Stimulated activated CD8-positive, alpha-beta memory T cell treated with anti-CD3 and anti-CD28 coated beads, Interleukin-15, amount 100 ng/mL, for 48 hours (primary cell): ENCODE measurements around the gene PACRG.

ENCODE experiments used
- DNase-seq, 2 donors: peaks; one replicate each; pipeline ENCODE4 v3.0.0-alpha.2; 2020; ENCODE audit warnings: low read depth in 2 of 2

PACRG gene

DNA sequence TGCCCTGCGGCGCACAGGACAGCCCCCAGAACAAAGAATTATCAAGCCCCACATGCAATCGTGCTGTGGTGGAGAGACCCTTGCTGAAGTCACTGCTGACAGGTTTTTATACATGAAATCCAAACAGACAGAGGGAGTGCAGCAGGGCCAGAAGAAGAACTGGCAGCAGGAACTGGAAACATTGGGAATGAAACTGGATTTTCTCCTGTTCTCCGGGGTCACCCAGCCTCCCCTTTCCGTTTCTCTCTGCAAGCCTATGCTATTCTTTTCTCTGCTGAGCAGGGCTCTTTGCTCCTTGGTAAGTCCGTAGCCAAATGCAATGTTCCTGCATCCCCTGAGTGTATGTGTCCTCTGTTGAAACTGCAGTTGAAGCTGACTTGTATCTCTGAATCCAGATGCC is 623.2 kb downstream of the PACRG start:
- no peak for DNase-seq

DNA sequence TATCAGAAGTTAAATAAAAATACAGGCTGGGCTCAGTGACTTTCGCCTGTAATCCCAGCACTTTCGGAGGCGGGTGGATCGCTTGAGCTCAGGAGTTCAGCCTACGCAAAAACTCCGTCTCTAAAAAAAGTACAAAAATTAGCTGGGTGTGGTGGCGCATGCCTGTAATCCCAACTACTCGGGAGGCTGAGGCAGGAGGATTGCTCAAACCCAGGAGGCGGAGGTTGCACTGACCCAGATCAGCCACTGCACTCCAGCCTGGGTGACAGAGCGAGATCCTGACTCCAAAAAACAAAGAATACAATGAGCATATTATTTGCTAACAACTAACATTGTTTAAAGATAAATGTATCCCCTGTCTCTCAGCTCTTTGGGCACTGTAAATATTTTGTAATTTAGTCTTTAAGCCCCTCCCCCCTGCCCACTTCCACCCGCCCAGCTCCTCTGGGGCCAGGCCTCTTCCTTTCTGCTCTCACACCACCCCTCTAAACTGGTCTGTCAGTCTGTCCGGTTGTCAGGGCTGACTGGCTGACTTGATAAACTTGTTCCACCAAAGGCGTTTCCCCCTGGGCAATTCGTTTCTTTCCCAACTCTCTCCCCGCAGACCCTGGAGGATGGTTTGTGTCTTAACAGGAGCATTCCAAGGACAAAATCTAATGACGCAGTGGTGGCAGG is 624.4 kb downstream of the PACRG start:
- DNase-seq, result no peak

DNA sequence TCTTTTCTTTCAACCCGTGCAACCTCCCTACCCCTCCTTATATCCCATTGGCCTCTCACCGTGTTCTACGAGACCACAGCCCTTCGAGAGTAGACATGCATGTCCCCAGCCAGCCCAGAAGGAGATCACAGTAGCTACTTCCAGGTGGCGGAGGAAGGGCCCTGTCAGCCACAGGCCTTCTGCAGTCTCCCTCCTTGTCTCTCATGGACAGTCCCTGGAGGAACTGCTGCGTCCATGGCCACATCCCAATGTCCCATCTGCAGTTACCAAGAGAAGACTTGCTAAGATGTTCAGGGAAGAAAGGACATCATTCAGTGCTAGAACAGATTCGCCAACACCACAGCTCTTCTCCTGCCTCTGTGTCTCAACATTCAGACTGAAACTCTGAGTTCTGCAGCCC is 625.2 kb downstream of the PACRG start:
- DNase-seq, result no peak

DNA sequence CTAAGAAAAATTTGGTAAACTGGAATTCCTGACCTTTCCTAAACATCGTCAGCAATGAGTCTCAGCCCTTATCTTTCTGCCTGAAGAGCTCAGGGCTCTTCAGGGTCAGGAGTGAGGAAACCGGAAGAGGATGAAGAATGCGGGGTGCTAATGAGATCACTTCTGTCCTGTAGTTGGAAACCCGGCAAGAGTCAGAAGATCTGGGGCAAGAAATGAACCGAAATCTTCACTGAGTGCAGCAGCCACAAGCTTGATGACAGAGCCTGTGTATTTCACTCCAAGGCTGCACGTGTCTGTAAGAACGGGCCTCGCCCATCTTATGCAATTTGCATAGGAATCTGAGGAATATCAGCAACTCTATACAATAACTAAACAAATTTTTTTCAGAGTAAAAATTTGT is 626.3 kb downstream of the PACRG start:
- no peak for DNase-seq

DNA sequence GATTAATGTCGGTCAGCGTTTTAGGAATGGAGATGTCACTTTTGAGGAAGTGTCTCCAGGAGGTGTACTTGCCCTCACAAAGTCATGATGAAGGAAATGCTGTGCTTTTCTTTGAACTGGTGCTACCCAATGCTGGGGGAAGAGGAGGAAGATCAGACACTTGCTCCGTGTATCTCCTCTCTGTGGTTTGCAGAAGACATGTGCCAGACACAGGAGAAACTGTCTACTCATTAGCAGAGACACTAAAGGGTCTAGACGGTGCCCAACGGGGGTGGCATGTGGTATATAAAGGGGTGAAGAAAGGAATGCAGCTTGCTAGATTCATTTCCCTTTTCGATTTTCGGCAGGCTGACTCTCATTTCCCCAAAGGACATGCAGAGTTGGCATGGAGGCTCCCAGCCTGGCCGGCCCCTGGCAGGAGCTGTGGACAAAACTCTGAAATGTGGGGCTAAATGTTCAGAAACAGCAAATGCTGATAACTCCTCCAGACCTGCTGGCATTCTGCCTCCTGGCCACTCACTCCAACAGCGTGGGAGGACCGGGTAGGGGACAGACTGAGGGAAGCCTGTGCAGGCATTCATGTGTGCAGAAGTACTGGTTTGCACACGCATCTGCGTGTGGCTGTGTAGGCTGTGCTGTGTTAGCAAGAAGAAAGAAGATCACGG is 627.1 kb downstream of the PACRG start:
- DNase-seq, result no peak

DNA sequence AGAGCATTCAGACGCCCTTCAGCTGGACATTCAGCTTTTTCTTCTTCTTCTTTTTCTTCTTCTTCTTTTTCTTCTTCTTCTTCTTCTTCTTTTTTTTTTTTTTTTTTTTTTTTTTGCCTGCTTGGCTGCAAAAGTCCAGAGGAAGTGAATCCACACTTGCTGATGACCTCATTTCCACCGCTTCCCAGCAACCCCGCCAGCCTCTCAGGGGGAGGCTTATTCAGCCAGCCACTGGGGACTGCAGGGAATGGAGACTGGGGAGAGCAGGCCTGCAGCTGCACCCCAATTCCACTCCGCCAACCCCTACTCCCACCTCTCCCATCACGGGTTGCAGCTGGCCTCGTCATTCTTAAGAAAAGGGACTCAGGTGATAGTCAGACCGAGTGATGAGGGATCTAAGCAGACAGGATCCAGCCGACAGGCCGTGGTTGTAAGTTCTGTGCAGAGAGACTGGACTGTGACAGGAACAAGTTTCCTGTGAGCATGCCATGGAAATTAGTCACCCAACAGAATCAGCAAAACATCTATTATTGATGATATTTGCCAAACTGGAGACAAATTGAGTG is 627.7 kb downstream of the PACRG start:
- no peak for DNase-seq

DNA sequence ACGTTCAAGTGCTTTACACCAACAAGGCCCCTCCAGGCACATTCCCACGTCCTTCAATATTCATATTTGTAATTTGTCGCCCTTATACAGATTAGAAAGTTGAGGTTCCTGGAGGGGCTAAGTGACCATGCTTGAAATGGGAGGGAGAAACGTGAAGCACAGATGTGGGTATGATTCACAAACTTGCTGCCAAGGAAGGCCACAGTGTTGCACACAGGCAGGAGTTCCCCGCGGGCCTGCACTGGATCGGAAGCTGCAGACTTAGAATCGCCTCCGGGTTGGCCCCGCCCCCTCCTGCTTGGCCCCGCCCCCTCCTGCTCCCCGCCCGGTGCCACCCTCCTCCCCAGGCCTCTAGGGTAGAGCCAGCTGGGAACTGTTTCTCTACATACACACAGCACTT is 628.5 kb downstream of the PACRG start:
- DNase-seq, result no peak

DNA sequence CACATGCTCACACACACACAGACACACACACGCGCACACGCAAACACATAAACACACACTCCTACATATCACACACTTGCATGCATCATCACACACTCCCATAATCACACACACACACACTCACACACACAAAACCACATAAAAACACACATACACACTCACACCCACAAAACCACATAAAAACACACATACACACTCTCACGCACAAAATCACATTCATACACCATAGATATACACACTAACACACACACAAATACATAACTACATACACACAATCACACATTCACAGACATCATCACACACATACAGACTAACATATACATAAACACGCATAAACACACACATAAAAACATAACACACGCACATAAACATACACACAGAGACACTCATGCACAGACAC is 629.0 kb downstream of the PACRG start:
- no peak for DNase-seq

DNA sequence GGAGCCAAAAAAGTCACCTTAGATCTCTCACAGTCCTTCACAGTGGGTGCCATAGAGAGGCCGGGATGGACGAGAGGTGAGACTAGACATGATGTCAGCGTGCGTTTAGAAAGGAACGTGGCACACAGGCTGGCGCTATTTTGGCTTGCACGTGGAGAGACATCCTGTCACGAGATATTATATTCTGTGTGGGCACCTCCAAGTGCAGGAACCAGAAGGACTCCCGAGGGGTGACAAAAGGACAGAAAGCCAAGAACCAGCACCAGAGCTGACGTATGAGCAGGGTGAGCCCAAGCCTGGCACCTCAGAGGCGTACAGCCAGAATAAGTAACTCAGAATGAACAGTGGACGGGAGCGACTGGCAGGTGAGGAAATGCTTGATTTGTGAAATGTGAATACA is 636.9 kb downstream of the PACRG start:
- no peak for DNase-seq
